Measurements from ENCODE around the gene QSER1. TPM values are rescaled to one million over a fixed set of nuclear protein-coding genes. Genes with fewer than 3 reads are reported as not detected.

The QSER1 gene
- polyA plus RNA-seq, 1 donor (not counting 4 experiments of a cell fraction or from before 2014, with no cell fraction given) = 14.7 TPM

GRCh38 chr11:32982626-32983025 lies 90.0 kb downstream of the QSER1 start:
- no peaks in the 10 kb centered on the region for H3K27me3 ChIP-seq (ENCODE audit: control insufficient read depth, extremely low read depth, insufficient read depth, low read length)
- no peaks in the 10 kb centered on the region for H4K20me1 ChIP-seq (ENCODE audit: control insufficient read depth, extremely low read depth, insufficient read depth, low read length)
- FAIRE-seq = no peak
- TF ChIP-seq, protein P1, sequence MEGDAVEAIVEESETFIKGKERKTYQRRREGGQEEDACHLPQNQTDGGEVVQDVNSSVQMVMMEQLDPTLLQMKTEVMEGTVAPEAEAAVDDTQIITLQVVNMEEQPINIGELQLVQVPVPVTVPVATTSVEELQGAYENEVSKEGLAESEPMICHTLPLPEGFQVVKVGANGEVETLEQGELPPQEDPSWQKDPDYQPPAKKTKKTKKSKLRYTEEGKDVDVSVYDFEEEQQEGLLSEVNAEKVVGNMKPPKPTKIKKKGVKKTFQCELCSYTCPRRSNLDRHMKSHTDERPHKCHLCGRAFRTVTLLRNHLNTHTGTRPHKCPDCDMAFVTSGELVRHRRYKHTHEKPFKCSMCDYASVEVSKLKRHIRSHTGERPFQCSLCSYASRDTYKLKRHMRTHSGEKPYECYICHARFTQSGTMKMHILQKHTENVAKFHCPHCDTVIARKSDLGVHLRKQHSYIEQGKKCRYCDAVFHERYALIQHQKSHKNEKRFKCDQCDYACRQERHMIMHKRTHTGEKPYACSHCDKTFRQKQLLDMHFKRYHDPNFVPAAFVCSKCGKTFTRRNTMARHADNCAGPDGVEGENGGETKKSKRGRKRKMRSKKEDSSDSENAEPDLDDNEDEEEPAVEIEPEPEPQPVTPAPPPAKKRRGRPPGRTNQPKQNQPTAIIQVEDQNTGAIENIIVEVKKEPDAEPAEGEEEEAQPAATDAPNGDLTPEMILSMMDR (optimal IDR thresholded peaks at IDR 0.05 in 1 of 3, IDR thresholded peaks at IDR 0.05 in 1 of 3, conservative IDR thresholded peaks at IDR 0.05 in 1 of 3; ENCODE audit: extremely low read depth in 1 of 3, insufficient read depth in 2 of 3, low read length in 3 of 3) = no peak
- TF ChIP-seq EZH2 (IDR thresholded peaks at IDR 0.05; ENCODE audit: low read length) = no peak
- H3K36me3 ChIP-seq (ENCODE audit: control insufficient read depth in 2 of 2, extremely low read depth in 1 of 2, insufficient read depth in 2 of 2, low read length in 2 of 2) = peaks cover 0 to 2% of the 10 kb centered on the region in 2 experiments
- no peak overlapping the region for H3K9ac ChIP-seq (ENCODE audit: control insufficient read depth, extremely low read depth, insufficient read depth, low read length)
- H3K9me3 ChIP-seq (ENCODE audit: control insufficient read depth, low read depth, low read length) = no peaks in the 10 kb centered on the region
- H3K9me1 ChIP-seq (ENCODE audit: control insufficient read depth, extremely low read depth, insufficient read depth, low read length) = no peaks in the 10 kb centered on the region
- DNase-seq (ENCODE audit: low read depth, low spot score) = no peak
- no peak overlapping the region for H2AFZ ChIP-seq (ENCODE audit: control insufficient read depth, low read length)
- no peaks in the 10 kb centered on the region for H3K4me1 ChIP-seq (ENCODE audit: control insufficient read depth, extremely low read depth, insufficient read depth, low read length)
- dilution Hi-C loops (cut with MboI; ENCODE audit: extremely low pct_ligation_motif_present, low sequenced_read_pairs) = no loop called here
- H3K4me3 ChIP-seq (ENCODE audit: control insufficient read depth in 2 of 3, extremely low read depth in 1 of 3, insufficient read depth in 2 of 3, low read depth in 1 of 3, low read length in 3 of 3) = no peak overlapping the region
- no peaks in the 10 kb centered on the region for H3K79me2 ChIP-seq (ENCODE audit: control insufficient read depth, insufficient read depth, low read length)
- H3K27ac ChIP-seq (ENCODE audit: control insufficient read depth, insufficient read depth, low read length) = no peak overlapping the region
- no peak overlapping the region for H3K4me2 ChIP-seq (ENCODE audit: control insufficient read depth, extremely low read depth, insufficient read depth, low read depth, low read length)

GRCh38 chr11:32983506-32983905 lies 90.9 kb downstream of the QSER1 start:
- Histone ChIP-seq H3K27ac (ENCODE audit: control insufficient read depth, insufficient read depth, low read length) (no peak overlapping the region), H3K36me3 (ENCODE audit: control insufficient read depth in 2 of 2, extremely low read depth in 1 of 2, insufficient read depth in 2 of 2, low read length in 2 of 2) (peaks cover 0 to 2% of the 10 kb centered on the region in 2 experiments), H4K20me1 (ENCODE audit: control insufficient read depth, extremely low read depth, insufficient read depth, low read length) (no peaks in the 10 kb centered on the region), H3K4me2 (ENCODE audit: control insufficient read depth, extremely low read depth, insufficient read depth, low read depth, low read length) (no peak overlapping the region), H3K79me2 (ENCODE audit: control insufficient read depth, insufficient read depth, low read length) (no peaks in the 10 kb centered on the region), H3K9ac (ENCODE audit: control insufficient read depth, extremely low read depth, insufficient read depth, low read length) (no peak overlapping the region), H3K9me3 (ENCODE audit: control insufficient read depth, low read depth, low read length) (no peaks in the 10 kb centered on the region), H3K9me1 (ENCODE audit: control insufficient read depth, extremely low read depth, insufficient read depth, low read length) (no peaks in the 10 kb centered on the region), H2AFZ (ENCODE audit: control insufficient read depth, low read length) (no peak overlapping the region), H3K4me1 (ENCODE audit: control insufficient read depth, extremely low read depth, insufficient read depth, low read length) (no peaks in the 10 kb centered on the region), H3K27me3 (ENCODE audit: control insufficient read depth, extremely low read depth, insufficient read depth, low read length) (no peaks in the 10 kb centered on the region), H3K4me3 (ENCODE audit: control insufficient read depth in 2 of 3, extremely low read depth in 1 of 3, insufficient read depth in 2 of 3, low read depth in 1 of 3, low read length in 3 of 3) (no peak overlapping the region)
- TF ChIP-seq, protein P1 (optimal IDR thresholded peaks at IDR 0.05 in 1 of 3, IDR thresholded peaks at IDR 0.05 in 1 of 3, conservative IDR thresholded peaks at IDR 0.05 in 1 of 3; ENCODE audit: extremely low read depth in 1 of 3, insufficient read depth in 2 of 3, low read length in 3 of 3) = no peak
- TF ChIP-seq EZH2 (IDR thresholded peaks at IDR 0.05; ENCODE audit: low read length) = no peak
- FAIRE-seq (no peak), DNase-seq (ENCODE audit: low read depth, low spot score) (no peak)
- dilution Hi-C loops (cut with MboI; ENCODE audit: extremely low pct_ligation_motif_present, low sequenced_read_pairs) = no loop called here

Measured in keratinocyte (primary cell).